ENCODE results near the gene PER1.

The PER1 gene

DNA sequence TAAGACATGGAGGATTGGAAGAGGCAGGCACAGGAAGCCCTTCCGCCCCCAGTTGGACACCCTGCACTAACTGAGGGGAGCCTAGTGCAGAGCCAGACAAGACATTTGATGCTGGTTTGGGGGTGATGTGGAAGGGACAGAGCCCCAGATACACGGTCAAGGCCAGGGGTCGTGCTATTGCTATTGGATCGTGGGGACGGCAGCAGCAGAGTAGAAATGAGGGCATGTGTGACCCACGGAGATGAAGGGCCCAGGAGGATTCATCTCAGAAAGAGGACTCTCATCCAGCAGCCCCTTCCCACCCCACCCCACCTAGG is 12.6 kb upstream of the PER1 start:
- no peak for DNase-seq

GRCh38 chr17:8163978-8164814 is 12.0 kb upstream of the PER1 start:
- DNase-seq = peak; percentile 51

- no peak for DNase-seq
Observed at GRCh38 chr17:8162997-8163977, 11.1 kb upstream of the PER1 start.

GRCh38 chr17:8162233-8162996 is 10.2 kb upstream of the PER1 start, which contains the start of gene VAMP2:
Gene VAMP2, minus strand, starts transcription at chr17:8162948. Its CDS starts 69 bp downstream, at chr17:8162879.
- peak; percentile 62 for DNase-seq

DNA sequence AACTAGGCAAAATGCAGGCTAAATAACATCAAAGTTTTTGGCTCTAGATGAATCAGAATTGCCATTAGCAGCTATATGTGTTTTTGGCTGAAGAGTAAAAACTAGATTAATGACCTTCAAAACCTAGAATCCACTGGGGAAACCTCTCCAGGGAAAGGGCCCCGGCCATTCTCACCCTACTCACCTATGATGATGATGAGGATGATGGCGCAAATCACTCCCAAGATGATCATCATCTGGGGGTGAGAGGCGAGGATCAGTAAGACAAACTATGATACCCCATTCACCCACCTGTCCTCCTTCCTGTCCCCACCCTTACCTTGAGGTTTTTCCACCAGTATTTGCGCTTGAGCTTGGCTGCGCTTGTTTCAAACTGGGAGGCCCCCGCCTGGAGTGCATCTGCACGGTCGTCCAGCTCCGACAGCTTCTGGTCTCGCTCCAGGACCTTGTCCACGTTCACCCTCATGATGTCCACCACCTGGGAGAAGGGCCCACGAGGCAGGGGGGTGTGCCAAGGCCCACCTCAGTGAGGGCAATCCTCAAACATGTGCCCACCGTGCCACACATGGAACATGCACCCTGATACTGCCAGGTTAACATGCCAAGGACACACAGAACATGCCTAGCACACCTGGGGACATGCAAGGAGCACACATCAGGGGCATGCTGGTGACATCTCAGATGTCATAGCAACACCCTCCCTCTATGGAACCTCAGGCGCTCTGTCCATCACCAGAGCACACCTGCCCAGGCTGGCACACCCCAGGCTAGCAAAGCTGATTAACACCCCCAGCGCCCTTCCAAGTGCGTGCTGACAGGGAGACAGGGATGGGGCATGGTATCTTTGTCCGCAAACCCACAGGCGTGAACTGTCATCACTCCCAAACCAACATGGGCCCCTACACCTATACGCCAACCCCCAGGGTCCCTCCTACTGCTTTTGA is 9.4 kb upstream of the PER1 start:
- no peak for DNase-seq

DNA sequence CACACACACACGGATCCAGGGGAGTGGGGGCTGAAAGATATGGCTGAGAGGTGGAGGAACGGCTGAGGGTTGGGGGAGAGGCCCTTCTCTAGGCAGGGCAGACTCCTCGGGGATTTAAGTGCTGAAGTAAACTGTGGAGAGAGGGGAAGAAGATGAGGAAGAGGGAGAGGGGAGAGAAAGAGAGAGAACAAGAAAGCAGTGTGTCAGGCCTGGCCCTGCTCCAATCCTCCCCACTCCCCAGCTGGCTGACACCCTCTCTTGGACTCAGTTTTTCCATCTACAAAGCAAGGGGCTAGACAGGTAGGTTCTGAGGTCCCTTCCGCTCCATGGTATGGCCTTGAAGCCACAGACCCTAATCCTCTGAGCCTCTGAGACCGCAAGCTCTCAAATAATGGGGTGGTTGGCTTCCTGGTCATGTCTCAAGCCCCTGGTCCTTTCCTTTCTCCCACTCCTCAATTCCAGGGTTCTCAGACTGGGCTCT is 8.6 kb upstream of the PER1 start:
- no peak for DNase-seq

- DNase-seq = no peak
Observed at GRCh38 chr17:8160224-8160577, 8.0 kb upstream of the PER1 start.

GRCh38 chr17:8159459-8160223 is 7.4 kb upstream of the PER1 start:
- DNase-seq = no peak

- no peak for DNase-seq
Observed at GRCh38 chr17:8159032-8159400, 6.8 kb upstream of the PER1 start.

DNA sequence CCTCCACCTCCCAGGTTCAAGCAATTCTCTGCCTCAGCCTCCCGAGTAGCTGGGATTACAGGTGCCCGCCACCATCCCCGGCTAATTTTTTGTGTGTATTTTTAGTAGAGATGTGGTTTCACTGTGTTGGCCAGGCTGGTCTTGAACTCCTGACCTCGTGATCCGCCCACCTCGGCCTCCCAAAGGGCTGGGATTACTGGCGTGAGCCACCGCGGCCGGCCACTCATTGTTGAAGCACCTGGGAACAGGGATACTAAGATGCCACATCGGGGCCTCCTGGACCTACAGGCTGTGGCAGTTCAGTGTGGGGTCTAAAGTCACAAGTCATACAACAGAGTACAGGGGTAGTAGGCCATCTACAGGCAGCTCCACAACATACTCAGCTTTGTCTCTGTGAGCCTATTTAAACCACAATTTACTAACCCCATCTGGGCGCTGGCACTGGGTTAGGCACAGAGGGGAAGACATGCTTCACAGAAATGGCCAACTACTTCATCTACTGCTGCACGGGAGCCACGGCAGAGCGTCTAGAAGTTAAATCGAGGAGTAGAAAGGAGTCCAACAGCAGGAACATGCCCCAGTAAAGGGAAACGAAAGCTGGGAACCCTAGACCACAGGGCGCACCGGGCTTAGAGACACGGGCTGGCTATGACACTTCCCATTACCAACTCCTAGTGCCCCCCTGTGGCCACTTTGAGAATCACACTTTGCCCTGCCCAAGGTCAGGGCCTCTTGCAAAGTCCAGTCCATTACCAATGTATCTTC is 6.2 kb upstream of the PER1 start:
- DNase-seq = peak; percentile 70

- peak; percentile 100 for DNase-seq
Observed at GRCh38 chr17:8156246-8156992, 4.2 kb upstream of the PER1 start.

GRCh38 chr17:8155996-8156245 is 3.7 kb upstream of the PER1 start:
- no peak for DNase-seq

DNA sequence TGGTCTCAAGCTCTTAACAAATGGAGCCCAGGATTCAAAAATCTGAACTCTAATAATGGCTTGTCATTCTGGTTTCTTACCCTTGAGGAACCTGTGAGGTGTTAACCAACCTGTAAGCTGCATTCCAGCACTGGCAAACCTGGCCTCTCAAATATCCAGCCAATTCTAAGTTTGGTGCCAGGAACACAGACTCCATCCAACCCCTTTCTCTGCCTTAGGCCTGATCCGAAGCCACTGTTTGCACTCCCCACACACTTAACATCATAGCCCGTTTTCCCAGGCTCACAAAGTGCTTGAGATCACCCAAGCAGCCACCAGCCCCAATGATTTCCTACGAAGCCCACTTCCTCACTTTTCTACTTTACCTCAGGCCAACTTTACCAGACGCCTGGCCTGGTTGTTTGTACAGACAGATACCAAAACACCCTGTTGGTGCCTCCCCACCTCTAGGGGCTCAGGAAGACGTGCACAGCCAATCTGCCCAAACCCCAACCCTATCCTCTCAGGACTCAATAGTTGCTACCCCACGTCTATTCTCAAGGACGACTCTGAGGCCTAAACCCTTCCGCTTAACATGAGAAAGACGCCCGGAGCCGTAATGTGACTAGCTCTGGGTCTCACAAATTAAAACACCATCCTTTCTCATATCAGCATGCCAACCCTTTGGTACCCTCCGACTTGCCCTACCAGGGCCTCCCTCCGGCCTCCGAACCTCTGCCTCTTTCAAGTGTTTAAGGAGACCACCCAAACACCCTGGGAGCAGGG is 3.2 kb upstream of the PER1 start:
- DNase-seq = no peak

- DNase-seq = no peak
Observed at GRCh38 chr17:8154608-8155155, 2.5 kb upstream of the PER1 start.

DNA sequence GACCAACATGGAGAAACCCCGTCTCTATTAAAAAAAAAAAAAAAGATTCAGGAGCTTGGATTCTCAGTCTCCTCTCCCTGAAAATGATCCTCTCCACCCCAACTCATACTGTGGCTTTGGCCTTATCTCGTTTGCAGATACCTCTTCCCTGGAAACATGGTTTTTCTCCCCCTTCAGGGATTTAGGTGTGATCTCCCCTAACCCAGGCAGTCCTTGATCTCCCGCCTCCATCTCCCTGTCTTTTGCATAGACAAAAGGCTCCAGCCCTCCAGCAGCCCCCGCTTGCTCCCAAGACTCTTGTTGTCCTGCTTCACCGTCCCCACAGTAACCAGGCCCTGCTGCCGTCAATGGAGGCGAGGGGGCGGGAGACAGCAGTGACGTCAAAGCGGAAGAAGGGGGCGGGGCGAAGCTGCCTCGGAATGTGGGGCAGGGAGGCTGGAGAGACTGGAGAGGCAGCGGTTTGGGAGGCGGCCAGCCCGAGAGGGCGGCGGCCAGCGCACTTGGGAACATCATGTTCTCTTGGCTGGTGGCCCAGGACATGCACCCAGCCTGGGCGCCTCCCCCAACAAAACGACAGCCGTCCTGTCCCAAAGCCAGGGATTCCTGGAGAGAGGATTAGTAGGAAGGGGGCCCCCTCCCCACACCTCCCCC is 1.9 kb upstream of the PER1 start:
- DNase-seq = peak; percentile 96

GRCh38 chr17:8153525-8153956 is 1.3 kb upstream of the PER1 start:
- DNase-seq = peak; percentile 93

DNA sequence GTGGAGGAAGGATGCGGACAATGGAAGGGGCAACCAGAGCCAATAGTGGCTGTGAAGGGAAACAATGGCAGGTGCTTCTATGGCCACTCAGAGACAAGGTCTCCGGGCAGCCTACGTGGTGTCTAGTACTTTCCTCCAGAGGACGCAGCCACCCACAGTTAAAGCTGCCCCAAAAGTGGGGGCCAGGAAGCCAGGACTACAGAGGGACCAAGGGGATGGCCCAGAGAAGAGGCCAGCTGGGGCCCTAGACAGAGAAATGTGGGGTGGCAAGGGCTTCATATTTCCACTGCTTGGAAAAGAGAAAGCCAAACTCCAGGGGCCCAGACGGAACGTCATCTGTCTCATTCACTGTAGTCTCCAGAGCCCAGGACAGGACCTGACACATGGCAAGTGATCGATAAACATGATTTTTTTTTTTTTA is 837 bp upstream of the PER1 start:
- DNase-seq = no peak

DNA sequence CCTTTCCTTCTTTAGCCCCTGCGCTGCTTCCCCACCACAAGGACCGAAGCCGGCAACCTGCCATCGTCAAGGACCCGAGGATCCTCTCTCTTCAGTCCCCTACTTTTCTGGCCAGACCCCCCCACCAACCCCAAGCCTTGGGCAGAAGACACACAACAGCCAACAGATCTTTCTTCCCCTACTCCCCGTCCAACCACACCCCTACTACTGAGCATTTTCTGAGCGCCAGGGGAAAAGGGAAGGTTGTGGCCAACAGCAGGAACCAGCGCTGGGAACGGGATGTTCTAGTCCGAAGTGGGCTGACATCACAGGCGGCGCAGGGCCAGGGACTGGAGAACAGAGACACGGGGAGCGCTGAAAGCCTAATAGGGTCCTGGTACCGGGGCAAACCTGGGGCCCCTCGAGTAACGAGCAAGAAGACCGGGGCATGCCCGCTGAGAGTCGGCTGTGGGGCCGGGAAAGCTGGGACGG is 528 bp downstream of the PER1 start:
- peak; percentile 61 for DNase-seq

All from HCEC 1CT (cell line).